Stimulated activated memory B cell treated with anti-CD40 and anti-IgM and Interleukin-4, amounts not matched to agents 10 μg/mL and 1 μg/mL and 100 μg/mL, for 72 hours (primary cell): Measurements from ENCODE around the gene CRCP.
"Not testable (repeated sequence)": the region's sequence is repeated elsewhere in the genome, so short reads cannot be mapped to it uniquely, and the experiment has no call there.

Source experiments
- ATAC-seq: fragments of 150-1000 bp; cut with Tn5 transposase; 2 replicates; pipeline ENCODE4 v1.10.0; 2021
- H3K27ac Mint-ChIP-seq: one replicate; pipeline ENCODE4 v1.8.0; 2022; ENCODE audit warnings: mild to moderate bottlenecking, mixed read lengths
- H3K27me3 Mint-ChIP-seq: one replicate; pipeline ENCODE4 v1.8.0; 2022; ENCODE audit warnings: mixed read lengths
- H3K36me3 Mint-ChIP-seq: one replicate; pipeline ENCODE4 v1.8.0; 2022; ENCODE audit warnings: mixed read lengths
- H3K4me1 Mint-ChIP-seq: one replicate; pipeline ENCODE4 v1.8.0; 2022; ENCODE audit warnings: mixed read lengths
- H3K4me3 Mint-ChIP-seq: one replicate; pipeline ENCODE4 v1.8.0; 2022; ENCODE audit warnings: mild to moderate bottlenecking, moderate library complexity, mixed read lengths
- H3K9me3 Mint-ChIP-seq: one replicate; pipeline ENCODE4 v1.8.0; 2022; ENCODE audit warnings: mixed read lengths

Gene CRCP

GRCh38 chr7:66114743-66115649 is at the start of gene CRCP:
Gene CRCP (plus strand): TSS chr7:66114847. CDS start chr7:66114963, 116 bp downstream.
- peak; percentile 96 for ATAC-seq
- Mint-ChIP-seq H3K36me3 (peaks cover 16% of the 10 kb centered on the region), H3K27ac (peak within 1 kb of the TSS; percentile 98), H3K4me3 (peak within 1 kb of the TSS; percentile 95), H3K4me1 (peaks cover 48% of the 10 kb centered on the region), H3K27me3 (no peaks in the 10 kb centered on the region), H3K9me3 (no peaks in the 10 kb centered on the region)

GRCh38 chr7:66069732-66070131 is 44.9 kb upstream of the CRCP start:
- Mint-ChIP-seq H3K27ac (no peak overlapping the region), H3K4me1 (no peaks in the 10 kb centered on the region), H3K4me3 (no peak overlapping the region), H3K9me3 (peaks cover 10% of the 10 kb centered on the region), H3K27me3 (no peaks in the 10 kb centered on the region), H3K36me3 (no peaks in the 10 kb centered on the region)
- no peak for ATAC-seq

- no peaks in the 10 kb centered on the region for H3K4me1 Mint-ChIP-seq
- H3K9me3 Mint-ChIP-seq, result peaks cover 10% of the 10 kb centered on the region
- no peak for ATAC-seq
- H3K27me3 Mint-ChIP-seq, result no peaks in the 10 kb centered on the region
- no peak overlapping the region for H3K27ac Mint-ChIP-seq
- no peak overlapping the region for H3K4me3 Mint-ChIP-seq
- no peaks in the 10 kb centered on the region for H3K36me3 Mint-ChIP-seq
These were observed 44.4 kb upstream of the CRCP start for GRCh38 chr7:66070222-66070621.

GRCh38 chr7:66072208-66072607 is 42.4 kb upstream of the CRCP start:
- H3K27me3 Mint-ChIP-seq, H3K4me3 Mint-ChIP-seq, H3K27ac Mint-ChIP-seq, ATAC-seq, H3K36me3 Mint-ChIP-seq, H3K9me3 Mint-ChIP-seq: not testable (repeated sequence)
- peaks cover 12% of the 10 kb centered on the region for H3K4me1 Mint-ChIP-seq

GRCh38 chr7:66075590-66076461 is 38.8 kb upstream of the CRCP start, which contains the start of gene ASL:
Gene ASL (plus strand): TSS chr7:66075819. CDS start chr7:66076082, 263 bp downstream.
- Mint-ChIP-seq H3K27me3 (no peaks in the 10 kb centered on the region), H3K27ac (peak within 1 kb of the TSS; percentile 87), H3K4me1 (peaks cover 21% of the 10 kb centered on the region), H3K9me3 (no peaks in the 10 kb centered on the region), H3K36me3 (peaks cover 6% of the 10 kb centered on the region), H3K4me3 (peak within 1 kb of the TSS; percentile 88)
- peak; percentile 99 for ATAC-seq

- H3K4me1 Mint-ChIP-seq, result peaks cover 21% of the 10 kb centered on the region
- ATAC-seq, result no peak
- no peaks in the 10 kb centered on the region for H3K9me3 Mint-ChIP-seq
- no peaks in the 10 kb centered on the region for H3K27me3 Mint-ChIP-seq
- peak overlapping the region; percentile 87 for H3K27ac Mint-ChIP-seq
- H3K36me3 Mint-ChIP-seq, result peaks cover 6% of the 10 kb centered on the region
- peak overlapping the region; percentile 88 for H3K4me3 Mint-ChIP-seq
These were observed 38.0 kb upstream of the CRCP start for GRCh38 chr7:66076462-66077329.

GRCh38 chr7:66078067-66078466 is 36.6 kb upstream of the CRCP start:
- no peak overlapping the region for H3K4me3 Mint-ChIP-seq
- no peak for ATAC-seq
- no peaks in the 10 kb centered on the region for H3K9me3 Mint-ChIP-seq
- peak overlapping the region; percentile 46 for H3K27ac Mint-ChIP-seq
- H3K36me3 Mint-ChIP-seq, result peaks cover 17% of the 10 kb centered on the region
- H3K4me1 Mint-ChIP-seq, result peaks cover 21% of the 10 kb centered on the region
- H3K27me3 Mint-ChIP-seq, result no peaks in the 10 kb centered on the region

GRCh38 chr7:66082083-66082482 is 32.6 kb upstream of the CRCP start:
- H3K4me1 Mint-ChIP-seq, result peaks cover 10% of the 10 kb centered on the region
- peaks cover 35% of the 10 kb centered on the region for H3K36me3 Mint-ChIP-seq
- H3K9me3 Mint-ChIP-seq, result no peaks in the 10 kb centered on the region
- H3K4me3 Mint-ChIP-seq, result no peak overlapping the region
- H3K27me3 Mint-ChIP-seq, result no peaks in the 10 kb centered on the region
- H3K27ac Mint-ChIP-seq, result no peak overlapping the region
- ATAC-seq, result no peak

- ATAC-seq, result peak; percentile 24
- Mint-ChIP-seq H3K36me3 (peaks cover 35% of the 10 kb centered on the region), H3K27ac (no peak overlapping the region), H3K9me3 (no peaks in the 10 kb centered on the region), H3K4me3 (no peak overlapping the region), H3K27me3 (no peaks in the 10 kb centered on the region), H3K4me1 (peaks cover 1% of the 10 kb centered on the region)
These were observed 31.7 kb upstream of the CRCP start for GRCh38 chr7:66082886-66083415.

GRCh38 chr7:66083677-66084076 is 31.0 kb upstream of the CRCP start:
- ATAC-seq, result no peak
- Mint-ChIP-seq H3K9me3 (no peaks in the 10 kb centered on the region), H3K36me3 (peaks cover 34% of the 10 kb centered on the region), H3K27ac (no peak overlapping the region), H3K4me3 (no peak overlapping the region), H3K4me1 (no peaks in the 10 kb centered on the region), H3K27me3 (no peaks in the 10 kb centered on the region)

GRCh38 chr7:66088861-66089838 is 25.5 kb upstream of the CRCP start:
- ATAC-seq, result no peak
- H3K4me3 Mint-ChIP-seq, result no peak overlapping the region

GRCh38 chr7:66092654-66093053 is 22.0 kb upstream of the CRCP start:
- Mint-ChIP-seq H3K36me3 (peaks cover 13% of the 10 kb centered on the region), H3K4me3 (no peak overlapping the region), H3K27ac (no peak overlapping the region), H3K9me3 (no peaks in the 10 kb centered on the region), H3K4me1 (no peaks in the 10 kb centered on the region), H3K27me3 (no peaks in the 10 kb centered on the region)
- no peak for ATAC-seq

More at GRCh38 chr7:66088861-66089838, 25.5 kb upstream of the CRCP start:
- H3K4me1 Mint-ChIP-seq, result no peaks in the 10 kb centered on the region
- no peaks in the 10 kb centered on the region for H3K9me3 Mint-ChIP-seq
- H3K27ac Mint-ChIP-seq, result no peak overlapping the region
- H3K27me3 Mint-ChIP-seq, result no peaks in the 10 kb centered on the region
- peaks cover 17% of the 10 kb centered on the region for H3K36me3 Mint-ChIP-seq

- H3K27ac Mint-ChIP-seq, result no peak overlapping the region
- no peaks in the 10 kb centered on the region for H3K27me3 Mint-ChIP-seq
- no peak overlapping the region for H3K4me3 Mint-ChIP-seq
- H3K9me3 Mint-ChIP-seq, result no peaks in the 10 kb centered on the region
- peaks cover 13% of the 10 kb centered on the region for H3K36me3 Mint-ChIP-seq
- H3K4me1 Mint-ChIP-seq, result peaks cover 8% of the 10 kb centered on the region
- ATAC-seq, result no peak
These were observed 19.6 kb upstream of the CRCP start for GRCh38 chr7:66095010-66095409.

GRCh38 chr7:66099232-66099550 is 15.5 kb upstream of the CRCP start:
- Mint-ChIP-seq H3K9me3 (no peaks in the 10 kb centered on the region), H3K27me3 (no peaks in the 10 kb centered on the region), H3K4me1 (peaks cover 14% of the 10 kb centered on the region), H3K36me3 (peaks cover 6% of the 10 kb centered on the region), H3K4me3 (no peak overlapping the region), H3K27ac (peak overlapping the region; percentile 76)
- no peak for ATAC-seq
